H9 (cell line): ENCODE results near the gene ARMS2. TPM values are rescaled to one million over a fixed set of nuclear protein-coding genes. Genes with fewer than 3 reads are reported as not detected.

Source experiments
- DNase-seq: peaks from one replicate; pipeline ENCODE4 v3.0.0-alpha.2; 2017
- H2AFZ ChIP-seq: one replicate; pipeline ENCODE4 v1.6.1; 2013; ENCODE audit warnings: mild to moderate bottlenecking, low read length, control low read depth, moderate library complexity
- H2AK5ac ChIP-seq: 2 replicates; pipeline ENCODE4 v1.6.1; 2013; ENCODE audit warnings: low read length, control low read depth, mixed read lengths; ENCODE audit not compliant: insufficient read length
- H2BK120ac ChIP-seq: one replicate; pipeline ENCODE4 v1.6.1; 2013; ENCODE audit warnings: low read depth, mild to moderate bottlenecking, low read length, control low read depth, inconsistent platforms; ENCODE audit not compliant: poor library complexity, severe bottlenecking
- H2BK12ac ChIP-seq: 2 replicates; pipeline ENCODE4 v1.6.1; 2013; ENCODE audit warnings: low read length, control low read depth, mixed read lengths, low read depth; ENCODE audit not compliant: insufficient read length
- H2BK15ac ChIP-seq: 2 replicates; pipeline ENCODE4 v1.6.1; 2013; ENCODE audit warnings: low read depth, low read length, control low read depth
- H2BK20ac ChIP-seq: one replicate; pipeline ENCODE4 v1.6.1; 2013; ENCODE audit warnings: low read depth, mild to moderate bottlenecking, low read length, control low read depth, inconsistent platforms; ENCODE audit not compliant: poor library complexity, severe bottlenecking
- H2BK5ac ChIP-seq: 2 replicates; pipeline ENCODE4 v1.6.1; 2013; ENCODE audit warnings: low read length, control low read depth, mixed read lengths; ENCODE audit not compliant: insufficient read length
- H3K14ac ChIP-seq: 2 replicates; pipeline ENCODE4 v1.6.1; 2013; ENCODE audit warnings: low read length, control low read depth; ENCODE audit not compliant: insufficient read depth
- H3K18ac ChIP-seq: 2 replicates; pipeline ENCODE4 v1.6.1; 2013; ENCODE audit warnings: low read depth, mild to moderate bottlenecking, mixed read lengths, low read length, control low read depth; ENCODE audit not compliant: insufficient read length
- H3K23ac ChIP-seq: 2 replicates; pipeline ENCODE4 v1.6.1; 2013; ENCODE audit warnings: low read length, control low read depth, mixed read lengths, low read depth; ENCODE audit not compliant: insufficient read length
- H3K23me2 ChIP-seq: 2 replicates; pipeline ENCODE4 v1.6.1; 2013; ENCODE audit warnings: low read depth, mild to moderate bottlenecking, mixed read lengths, low read length, control low read depth; ENCODE audit not compliant: insufficient read length, poor library complexity, severe bottlenecking
- H3K27ac ChIP-seq: 2 replicates; pipeline ENCODE4 v1.5.1; 2013; ENCODE audit warnings: low read length, control low read depth, mixed read lengths, low read depth; ENCODE audit not compliant: insufficient read length
- H3K27me3 ChIP-seq: 2 replicates; pipeline ENCODE4 v1.6.1; 2013; ENCODE audit warnings: low read length, control low read depth, inconsistent platforms; ENCODE audit not compliant: insufficient read depth
- H3K4ac ChIP-seq: 2 replicates; pipeline ENCODE4 v1.6.1; 2013; ENCODE audit warnings: low read depth, mild to moderate bottlenecking, control low read depth, inconsistent platforms, low read length, moderate library complexity
- H3K4me1 ChIP-seq: 2 replicates; pipeline ENCODE4 v1.6.1; 2013; ENCODE audit warnings: low read length, control low read depth, inconsistent platforms; ENCODE audit not compliant: insufficient read depth
- H3K4me2 ChIP-seq: 2 replicates; pipeline ENCODE4 v1.6.1; 2013; ENCODE audit warnings: low read length, control low read depth, mixed read lengths; ENCODE audit not compliant: insufficient read length, insufficient read depth
- H3K56ac ChIP-seq: 2 replicates; pipeline ENCODE4 v1.6.1; 2013; ENCODE audit warnings: low read depth, mild to moderate bottlenecking, mixed read lengths, low read length, control low read depth; ENCODE audit not compliant: insufficient read length
- H3K79me1 ChIP-seq: 2 replicates; pipeline ENCODE4 v1.6.1; 2013; ENCODE audit warnings: low read depth, mild to moderate bottlenecking, moderate library complexity, low read length, control low read depth, inconsistent platforms; ENCODE audit not compliant: insufficient read depth, poor library complexity, severe bottlenecking
- H3K79me2 ChIP-seq: 2 replicates; pipeline ENCODE4 v1.6.1; 2013; ENCODE audit warnings: low read length, control low read depth, inconsistent platforms; ENCODE audit not compliant: insufficient read depth
- H3K9ac ChIP-seq: 2 replicates; pipeline ENCODE4 v1.6.1; 2013; ENCODE audit warnings: low read length, control low read depth, mixed read lengths; ENCODE audit not compliant: insufficient read length; ENCODE audit errors: extremely low read depth
- H3K9me3 ChIP-seq: one replicate; pipeline ENCODE4 v1.6.1; 2013; ENCODE audit warnings: low read depth, low read length, inconsistent platforms; ENCODE audit not compliant: control insufficient read depth
- H3T11ph ChIP-seq: one replicate; pipeline ENCODE4 v1.6.1; 2013; ENCODE audit warnings: mild to moderate bottlenecking, low read length, control low read depth, inconsistent platforms
- H4K20me1 ChIP-seq: one replicate; pipeline ENCODE4 v1.6.1; 2013; ENCODE audit not compliant: control insufficient read depth, insufficient read length, insufficient read depth
- H4K5ac ChIP-seq: 2 replicates; pipeline ENCODE4 v1.6.1; 2013; ENCODE audit warnings: low read depth, mild to moderate bottlenecking, mixed read lengths, low read length, control low read depth; ENCODE audit not compliant: insufficient read length
- H4K8ac ChIP-seq: replicated peaks from 2 replicates; pipeline ENCODE4 v1.6.1; 2013; ENCODE audit warnings: low read length, control low read depth, mixed read lengths, low read depth; ENCODE audit not compliant: insufficient read length
- H4K91ac ChIP-seq: 2 replicates; pipeline ENCODE4 v1.6.1; 2013; ENCODE audit warnings: low read depth, mild to moderate bottlenecking, moderate library complexity, mixed read lengths, low read length, control low read depth; ENCODE audit not compliant: insufficient read length
- H3K27ac Mint-ChIP-seq, 3 experiments: 2 replicates in 2 of 3; 3 replicates in 1 of 3; pipeline ENCODE4 v1.8.0; 2020 to 2021; ENCODE audit warnings: mixed read lengths in 3 of 3, mild to moderate bottlenecking in 1 of 3, moderate library complexity in 1 of 3
- H3K27me3 Mint-ChIP-seq: 2 replicates; pipeline ENCODE4 v1.8.0; 2021; ENCODE audit warnings: low read depth, mild to moderate bottlenecking, moderate library complexity, mixed read lengths
- H3K36me3 Mint-ChIP-seq, 3 experiments: 2 replicates in 2 of 3; 3 replicates in 1 of 3; pipeline ENCODE4 v1.8.0; 2020 to 2021; ENCODE audit warnings: low read depth in 3 of 3, mixed read lengths in 3 of 3; ENCODE audit not compliant: insufficient read depth in 1 of 3
- H3K4me1 Mint-ChIP-seq, 2 experiments: 2 replicates each; pipeline ENCODE4 v1.8.0; 2020; ENCODE audit warnings: mixed read lengths in 2 of 2
- H3K4me3 Mint-ChIP-seq, 2 experiments: 2 replicates in 1 of 2; 3 replicates in 1 of 2; pipeline ENCODE4 v1.8.0; 2020 to 2021; ENCODE audit warnings: mild to moderate bottlenecking in 2 of 2, mixed read lengths in 2 of 2, moderate library complexity in 1 of 2
- H3K9me3 Mint-ChIP-seq, 2 experiments: 2 replicates in 1 of 2; 3 replicates in 1 of 2; pipeline ENCODE4 v1.8.0; 2020; ENCODE audit warnings: mild to moderate bottlenecking in 2 of 2, mixed read lengths in 2 of 2, moderate library complexity in 1 of 2
- WGBS: extraction: QIAGEN DNeasy Blood & Tissue Kit; methylation state at CpG from one replicate; pipeline ENCODE4 v1.1.7; 2013; ENCODE audit warnings: missing lambda C conversion rate, low lambda C conversion rate, mixed read lengths; ENCODE audit not compliant: insufficient read length; ENCODE audit errors: extremely low coverage; 5-methylcytosine and 5-hydroxymethylcytosine counted together
- total RNA-seq: library from RNA; stranded (reverse); gene quantifications from 2 replicates; pipeline ENCODE4 v1.2.1, GENCODE V29; 2021
- TF ChIP-seq, protein P1 (sequence below): fragments of 200-600 bp; sonication (generic); conservative IDR thresholded peaks from 3 replicates; pipeline ENCODE4 v1.8.0; 2021; ENCODE audit warnings: antibody characterized with exemption, mild to moderate bottlenecking

The ARMS2 gene
- total RNA-seq, 1 experiment from 2014 or later: not detected

- Mint-ChIP-seq H3K27me3 (peaks cover 2% of the 10 kb centered on the region; the same call in 1 of the 2 replicates), H3K4me1 (0 out of 4 replicates have a peak, but pooled peaks cover 0 to 4% of the 10 kb centered on the region in 2 experiments), H3K9me3 (no peaks in the 10 kb centered on the region), H3K27ac (no peak overlapping the region), H3K4me3 (no peak overlapping the region), H3K36me3 (peaks cover 0 to 1% (median 0%) of the 10 kb centered on the region in 3 experiments; a peak in 1 of 7 replicates)
- H3K56ac ChIP-seq: no peak overlapping the region
- H3T11ph ChIP-seq: no peak overlapping the region
- H2BK12ac ChIP-seq: no peak overlapping the region
- H3K4ac ChIP-seq: no peak overlapping the region
- H3K79me1 ChIP-seq: no peaks in the 10 kb centered on the region
- no peak overlapping the region for H3K9ac ChIP-seq
- no peak overlapping the region for H2BK20ac ChIP-seq
- no peak overlapping the region for H3K4me2 ChIP-seq
- no peaks in the 10 kb centered on the region for H3K23me2 ChIP-seq
- H2BK15ac ChIP-seq: no peak overlapping the region
- no peak overlapping the region; the same call in 1 of the 2 replicates for H3K14ac ChIP-seq
- H3K23ac ChIP-seq: no peak overlapping the region
- no peak overlapping the region for H4K5ac ChIP-seq
- H2AK5ac ChIP-seq: no peak overlapping the region
- H3K27ac ChIP-seq: no peak overlapping the region
- no peaks in the 10 kb centered on the region for H3K4me1 ChIP-seq
- H3K79me2 ChIP-seq: no peaks in the 10 kb centered on the region
- no peak overlapping the region for H2AFZ ChIP-seq
- H2BK5ac ChIP-seq: no peak overlapping the region
- TF ChIP-seq, protein P1, sequence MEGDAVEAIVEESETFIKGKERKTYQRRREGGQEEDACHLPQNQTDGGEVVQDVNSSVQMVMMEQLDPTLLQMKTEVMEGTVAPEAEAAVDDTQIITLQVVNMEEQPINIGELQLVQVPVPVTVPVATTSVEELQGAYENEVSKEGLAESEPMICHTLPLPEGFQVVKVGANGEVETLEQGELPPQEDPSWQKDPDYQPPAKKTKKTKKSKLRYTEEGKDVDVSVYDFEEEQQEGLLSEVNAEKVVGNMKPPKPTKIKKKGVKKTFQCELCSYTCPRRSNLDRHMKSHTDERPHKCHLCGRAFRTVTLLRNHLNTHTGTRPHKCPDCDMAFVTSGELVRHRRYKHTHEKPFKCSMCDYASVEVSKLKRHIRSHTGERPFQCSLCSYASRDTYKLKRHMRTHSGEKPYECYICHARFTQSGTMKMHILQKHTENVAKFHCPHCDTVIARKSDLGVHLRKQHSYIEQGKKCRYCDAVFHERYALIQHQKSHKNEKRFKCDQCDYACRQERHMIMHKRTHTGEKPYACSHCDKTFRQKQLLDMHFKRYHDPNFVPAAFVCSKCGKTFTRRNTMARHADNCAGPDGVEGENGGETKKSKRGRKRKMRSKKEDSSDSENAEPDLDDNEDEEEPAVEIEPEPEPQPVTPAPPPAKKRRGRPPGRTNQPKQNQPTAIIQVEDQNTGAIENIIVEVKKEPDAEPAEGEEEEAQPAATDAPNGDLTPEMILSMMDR: no peak
- H4K8ac ChIP-seq: no peak overlapping the region
- H4K20me1 ChIP-seq: no peaks in the 10 kb centered on the region
- DNase-seq: no peak
- no peak overlapping the region for H2BK120ac ChIP-seq
- H3K9me3 ChIP-seq: no peaks in the 10 kb centered on the region
- H3K27me3 ChIP-seq: no peaks in the 10 kb centered on the region
- whole genome bisulfite sequencing: no CpG with 5 or more reads among the region's 17 CpGs
- no peak overlapping the region for H3K18ac ChIP-seq
- no peak overlapping the region for H4K91ac ChIP-seq
These were observed 49.6 kb downstream of the ARMS2 start for GRCh38 chr10:122503886-122504609.
